Brain microvascular endothelial cell (primary cell): ENCODE data around the gene ARMC9.

Experiments
- DNase-seq: peaks from one replicate; pipeline ENCODE4 v3.0.0-alpha.2; 2020
- H3K27ac ChIP-seq: fragments of 250-450 bp; sonication (Bioruptor Pico); 2 replicates; pipeline ENCODE4 v1.5.1; 2020; ENCODE audit warnings: mild to moderate bottlenecking, moderate library complexity
- H3K27me3 ChIP-seq: fragments of 250-450 bp; sonication (Bioruptor Pico); replicated peaks from 2 replicates; pipeline ENCODE4 v1.5.1; 2020; ENCODE audit warnings: mild to moderate bottlenecking
- H3K36me3 ChIP-seq: fragments of 250-450 bp; sonication (Bioruptor Pico); replicated peaks from 2 replicates; pipeline ENCODE4 v1.5.1; 2020; ENCODE audit warnings: mild to moderate bottlenecking
- H3K4me3 ChIP-seq: 2 replicates; pipeline ENCODE4 v1.5.1; 2011; ENCODE audit warnings: low read depth, mild to moderate bottlenecking, control low read depth, low read length, moderate library complexity
- in situ Hi-C: cut with HindIII; loops from 2 replicates; pipeline ENCODE4 v1.10.0; 2017; ENCODE audit warnings: low sequenced_read_pairs, low pct_ligation_motif_present
- TF ChIP-seq, protein P1 (sequence below): IDR thresholded peaks from 2 replicates; pipeline ENCODE4 v1.5.1; 2011; ENCODE audit warnings: low read depth, mild to moderate bottlenecking, moderate library complexity, low read length, control low read depth, inconsistent platforms; ENCODE audit errors: missing control alignments

Gene ARMC9

DNA sequence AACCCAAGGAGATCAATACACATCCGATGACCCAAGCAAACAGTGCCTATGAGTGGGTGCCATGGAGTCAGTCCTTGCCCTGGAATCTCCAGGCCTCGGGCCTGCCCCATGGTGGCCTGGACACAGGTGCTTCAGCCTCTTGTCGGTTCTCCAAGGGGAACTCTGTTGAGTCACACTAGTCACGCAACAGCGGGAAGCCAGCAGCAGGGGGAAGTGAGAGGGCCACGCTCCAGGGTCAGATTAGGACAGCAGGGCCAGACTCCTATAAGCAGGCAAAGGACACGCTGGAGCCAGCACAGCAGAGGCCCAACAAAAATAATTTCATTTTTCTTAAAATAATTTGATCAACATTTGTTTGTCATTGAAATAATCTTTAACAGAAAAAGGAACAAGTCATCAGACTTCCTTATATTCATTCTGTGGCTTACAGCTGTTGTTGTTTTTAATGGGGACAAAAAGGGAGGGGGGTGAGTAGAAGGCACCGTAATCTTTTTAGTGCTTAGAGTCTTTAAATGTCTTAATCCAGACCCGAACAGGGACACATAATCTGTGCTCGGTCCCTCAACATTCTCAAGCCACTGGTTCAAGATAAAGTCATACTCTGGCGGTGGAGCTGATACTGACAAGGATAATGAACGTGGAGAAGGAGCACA, 16.4 kb upstream of the ARMC9 start:
- H3K36me3 ChIP-seq, result no peaks in the 10 kb centered on the region
- H3K27ac ChIP-seq, result peak overlapping the region; percentile 36
- no peak overlapping the region for H3K4me3 ChIP-seq
- H3K27me3 ChIP-seq, result no peaks in the 10 kb centered on the region
- TF ChIP-seq, protein P1, sequence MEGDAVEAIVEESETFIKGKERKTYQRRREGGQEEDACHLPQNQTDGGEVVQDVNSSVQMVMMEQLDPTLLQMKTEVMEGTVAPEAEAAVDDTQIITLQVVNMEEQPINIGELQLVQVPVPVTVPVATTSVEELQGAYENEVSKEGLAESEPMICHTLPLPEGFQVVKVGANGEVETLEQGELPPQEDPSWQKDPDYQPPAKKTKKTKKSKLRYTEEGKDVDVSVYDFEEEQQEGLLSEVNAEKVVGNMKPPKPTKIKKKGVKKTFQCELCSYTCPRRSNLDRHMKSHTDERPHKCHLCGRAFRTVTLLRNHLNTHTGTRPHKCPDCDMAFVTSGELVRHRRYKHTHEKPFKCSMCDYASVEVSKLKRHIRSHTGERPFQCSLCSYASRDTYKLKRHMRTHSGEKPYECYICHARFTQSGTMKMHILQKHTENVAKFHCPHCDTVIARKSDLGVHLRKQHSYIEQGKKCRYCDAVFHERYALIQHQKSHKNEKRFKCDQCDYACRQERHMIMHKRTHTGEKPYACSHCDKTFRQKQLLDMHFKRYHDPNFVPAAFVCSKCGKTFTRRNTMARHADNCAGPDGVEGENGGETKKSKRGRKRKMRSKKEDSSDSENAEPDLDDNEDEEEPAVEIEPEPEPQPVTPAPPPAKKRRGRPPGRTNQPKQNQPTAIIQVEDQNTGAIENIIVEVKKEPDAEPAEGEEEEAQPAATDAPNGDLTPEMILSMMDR, result no peak
- in situ Hi-C loops, result no loop called here
- DNase-seq, result peak; percentile 64

- in situ Hi-C loops, result no loop called here
- Histone ChIP-seq H3K4me3 (no peak overlapping the region), H3K27me3 (no peaks in the 10 kb centered on the region), H3K27ac (no peak overlapping the region), H3K36me3 (no peaks in the 10 kb centered on the region)
- DNase-seq, result no peak
- TF ChIP-seq, protein P1, result peak; percentile 9
Observed at GRCh38 chr2:231182513-231182899, 15.9 kb upstream of the ARMC9 start.

DNA sequence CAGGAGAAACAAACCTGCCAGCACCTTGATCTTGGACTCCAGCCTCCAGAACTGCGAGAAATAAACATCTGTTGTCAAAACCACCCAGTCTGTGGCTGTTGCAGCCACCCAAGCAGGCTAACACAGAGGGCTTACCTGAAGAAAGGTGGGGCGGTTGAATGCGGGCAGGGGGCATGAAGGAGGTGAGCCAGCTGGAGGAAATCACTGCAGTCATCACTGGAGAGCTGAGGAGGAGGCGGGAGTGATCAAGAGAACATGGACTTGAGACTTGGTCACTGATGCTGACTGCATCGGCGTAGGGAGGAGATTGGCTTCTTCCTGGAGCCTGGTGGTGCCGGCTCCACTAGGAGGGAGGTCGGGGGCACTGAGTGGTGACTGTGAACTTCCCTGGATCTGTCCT, 14.6 kb upstream of the ARMC9 start:
- Histone ChIP-seq H3K4me3 (no peak overlapping the region), H3K27me3 (no peaks in the 10 kb centered on the region), H3K27ac (no peak overlapping the region), H3K36me3 (no peaks in the 10 kb centered on the region)
- DNase-seq, result no peak
- in situ Hi-C loops, result no loop called here
- TF ChIP-seq, protein P1, result no peak

DNA sequence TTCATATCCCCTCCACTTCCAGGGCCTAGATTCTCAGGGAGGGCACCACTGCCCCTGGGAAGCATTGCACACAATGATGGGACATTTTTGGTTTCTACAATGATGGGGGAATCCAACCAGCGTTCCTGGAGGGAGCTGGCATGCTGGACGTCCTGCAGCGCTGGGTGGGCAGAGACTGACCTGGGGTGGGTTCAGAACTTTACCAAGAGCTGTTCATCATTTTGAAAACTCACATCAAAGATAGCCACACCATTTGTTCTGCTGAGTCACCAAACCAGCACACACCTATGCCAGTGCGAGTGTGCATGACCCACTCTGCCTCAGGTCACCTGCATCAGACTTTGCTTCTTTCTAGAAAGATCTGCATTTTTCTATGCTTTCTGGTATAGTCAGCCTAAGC, 14.1 kb upstream of the ARMC9 start:
- no peaks in the 10 kb centered on the region for H3K27me3 ChIP-seq
- H3K27ac ChIP-seq, result no peak overlapping the region
- no peak for DNase-seq
- H3K4me3 ChIP-seq, result no peak overlapping the region
- in situ Hi-C loops, result no loop called here
- no peaks in the 10 kb centered on the region for H3K36me3 ChIP-seq
- TF ChIP-seq, protein P1, result no peak

DNA sequence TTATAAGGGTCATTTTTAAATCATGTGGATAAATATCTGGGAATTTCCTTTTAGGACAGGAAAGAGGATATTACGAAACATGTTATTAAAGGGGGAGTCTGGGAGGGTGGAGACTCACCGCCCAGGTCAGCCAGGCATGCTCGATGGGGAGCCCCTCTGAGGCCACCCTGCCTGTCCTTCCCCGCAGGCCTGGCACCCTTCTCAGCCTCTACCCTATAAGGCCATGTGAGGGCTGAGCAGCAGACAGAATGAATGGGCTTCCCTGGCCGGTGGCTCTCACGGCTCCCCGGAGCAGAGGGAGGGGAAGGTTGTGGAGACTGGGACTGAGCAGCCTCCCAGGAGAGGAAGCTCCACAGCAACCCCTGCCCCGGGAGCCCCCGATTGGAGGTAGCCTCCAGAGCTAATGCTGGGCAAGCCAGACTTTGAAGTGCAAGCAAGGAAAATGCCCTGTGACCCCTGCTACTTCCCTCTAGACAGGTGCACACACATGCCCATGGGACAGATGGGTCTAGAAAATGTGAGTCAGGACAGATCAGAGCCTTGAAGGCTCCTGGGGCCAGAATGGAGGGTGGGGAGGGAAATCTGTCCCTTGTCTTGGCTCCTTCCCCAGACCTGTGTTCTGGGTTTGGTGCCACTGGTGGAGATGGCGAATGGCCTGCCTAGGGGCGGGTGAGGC, 13.2 kb upstream of the ARMC9 start:
- H3K36me3 ChIP-seq, result no peaks in the 10 kb centered on the region
- TF ChIP-seq, protein P1, result no peak
- H3K4me3 ChIP-seq, result no peak overlapping the region
- in situ Hi-C loops, result no loop called here
- no peak for DNase-seq
- no peaks in the 10 kb centered on the region for H3K27me3 ChIP-seq
- H3K27ac ChIP-seq, result no peak overlapping the region
